Sciatic nerve (tissue), 2 donors: ENCODE results near the gene ZNF132. TPM values are rescaled to one million over a fixed set of nuclear protein-coding genes. Genes with fewer than 3 reads are reported as not detected.
A peak's percentile ranks its signal among the peaks of the same experiment; 100 is the strongest.

Experiments used
- ATAC-seq: fragments of 200-7000 bp; cut with Tn5 transposase; one replicate; pipeline ENCODE4 v1.9.1; 2020; ENCODE audit warnings: mild to moderate bottlenecking, moderate library complexity
- DNase-seq: peaks from one replicate; pipeline ENCODE4 v3.0.0-alpha.2; 2020; ENCODE audit warnings: low spot score
- intact Hi-C: fragments of 100-400 bp; cut with DNase I; formaldehyde crosslinking; loops from one replicate; pipeline ENCODE4 v1.14.2; 2022
- microRNA-seq: library from miRNA; unstranded; fragments of <30 nt; microRNA quantifications from one replicate; pipeline ENCODE4 v1.2.0, GENCODE V29; 2020
- total RNA-seq: library from RNA; stranded (reverse); fragmentation: NEBNext Ultra II Directional; extraction: Animal tissue kit (Norgen Biotek cat#: 25700); gene quantifications from one replicate; pipeline ENCODE4 v1.2.1, GENCODE V29; 2021
- donor health status: DM: no; HTN: no; CAD: no.
- donor health status: DM: no; HTN: no; CAD: no.

Gene ZNF132
- total RNA-seq, 1 donor from 2014 or later: 6.1 TPM

GRCh38 chr19:58395220-58395978, 44.6 kb downstream of the ZNF132 start, which contains the start of gene RNF225:
TSS of gene RNF225 (plus strand) at chr19:58395656. CDS start at chr19:58396090, 434 bp downstream.
- intact Hi-C loops: no loop called here
- DNase-seq: no peak
- ATAC-seq: no peak

GRCh38 chr19:58394821-58395219, 45.1 kb downstream of the ZNF132 start:
- intact Hi-C loops: no loop called here
- ATAC-seq (no peak), DNase-seq (no peak)

GRCh38 chr19:58393725-58394033, 46.3 kb downstream of the ZNF132 start:
- intact Hi-C loops: no loop called here
- no peak for ATAC-seq

GRCh38 chr19:58392945-58393724, 46.8 kb downstream of the ZNF132 start:
- ATAC-seq (no peak), DNase-seq (no peak)
- intact Hi-C loops: no loop called here

More at GRCh38 chr19:58393725-58394033, 46.3 kb downstream of the ZNF132 start:
- DNase-seq: no peak

GRCh38 chr19:58388175-58388526, 51.8 kb downstream of the ZNF132 start:
- no peak for ATAC-seq
- DNase-seq: no peak
- intact Hi-C loops: no loop called here

GRCh38 chr19:58387338-58388174, 52.4 kb downstream of the ZNF132 start:
- DNase-seq (no peak), ATAC-seq (no peak)
- intact Hi-C loops: no loop called here

- intact Hi-C loops: no loop called here
- ATAC-seq: peak; percentile 98
These were observed 53.2 kb downstream of the ZNF132 start, which contains the start of gene RPS5 for GRCh38 chr19:58386576-58387337. TSS of gene RPS5 (plus strand) at chr19:58387269. CDS start at chr19:58388138, 869 bp downstream.

GRCh38 chr19:58385891-58386575, 53.9 kb downstream of the ZNF132 start:
- peak; percentile 59 for DNase-seq
- intact Hi-C loops: no loop called here
- ATAC-seq: peak; percentile 1

More at GRCh38 chr19:58386576-58387337, 53.2 kb downstream of the ZNF132 start, which contains the start of gene RPS5:
- peak; percentile 97 for DNase-seq

- DNase-seq (peak; percentile 52), ATAC-seq (no peak)
- intact Hi-C loops: no loop called here
These were observed 54.6 kb downstream of the ZNF132 start for GRCh38 chr19:58385313-58385890.

GRCh38 chr19:58382997-58383603, 56.9 kb downstream of the ZNF132 start:
- intact Hi-C loops: no loop called here
- DNase-seq (peak; percentile 53), ATAC-seq (no peak)

Small RNA genes within 50 kb of the gene (microRNA-seq; reads per million reads assigned to microRNA genes)
- gene MIR4754: not detected

Other genes with a start within 250 kb of the ZNF132 start
- 28.9 TPM for gene ZNF544, start 211.2 kb downstream of the ZNF132 start, total RNA-seq
- 6.9 TPM for gene ZNF8, start 161.2 kb downstream of the ZNF132 start, total RNA-seq
- gene ERVK3-1, start 134.8 kb downstream of the ZNF132 start, total RNA-seq: 32.9 TPM
- 4.5 TPM for gene ZSCAN22, start 113.2 kb downstream of the ZNF132 start, total RNA-seq
- 13.3 TPM for gene A1BG, start 86.7 kb downstream of the ZNF132 start, total RNA-seq
- 2.0 TPM for gene ZNF497, start 77.4 kb downstream of the ZNF132 start, total RNA-seq
- gene ZNF837, start 59.1 kb downstream of the ZNF132 start, total RNA-seq: 2.0 TPM
- gene RPS5, start 52.9 kb downstream of the ZNF132 start, total RNA-seq: 572 TPM
- not detected for gene RNF225, start 44.5 kb downstream of the ZNF132 start, total RNA-seq
- gene ZNF584, start 31.5 kb downstream of the ZNF132 start, total RNA-seq: 16.0 TPM
- gene ZNF324B, start 11.5 kb upstream of the ZNF132 start, total RNA-seq: 7.5 TPM
- 15.2 TPM for gene ZNF324, start 26.9 kb upstream of the ZNF132 start, total RNA-seq
- 10.3 TPM for gene ZNF446, start 36.2 kb upstream of the ZNF132 start, total RNA-seq
- 10.1 TPM for gene SLC27A5, start 71.8 kb upstream of the ZNF132 start, total RNA-seq
- 14.9 TPM for gene ZBTB45, start 79.7 kb upstream of the ZNF132 start, total RNA-seq
- 168 TPM for gene TRIM28, start 103.9 kb upstream of the ZNF132 start, total RNA-seq
- 94.6 TPM for gene CHMP2A, start 115.0 kb upstream of the ZNF132 start, total RNA-seq
- 57.4 TPM for gene UBE2M, start 118.5 kb upstream of the ZNF132 start, total RNA-seq
- 32.4 TPM for gene MZF1, start 133.2 kb upstream of the ZNF132 start, total RNA-seq